Suprapubic skin (tissue), 4 donors: ENCODE data around the gene HPCAL1. TPM values are rescaled to one million over a fixed set of nuclear protein-coding genes. Genes with fewer than 3 reads are reported as not detected.

Source experiments
- DNase-seq, 2 donors: peaks; one replicate each; pipeline ENCODE4 v3.0.0-alpha.2; 2019; ENCODE audit warnings: low spot score in 2 of 2
- H3K27ac ChIP-seq: fragments of 200-600 bp; sonication (generic); one replicate; pipeline ENCODE4 v1.5.1; 2019
- H3K27me3 ChIP-seq: fragments of 200-600 bp; sonication (generic); one replicate; pipeline ENCODE4 v1.5.1; 2019
- H3K36me3 ChIP-seq: fragments of 200-600 bp; sonication (generic); one replicate; pipeline ENCODE4 v1.5.1; 2019
- H3K4me1 ChIP-seq: fragments of 200-600 bp; sonication (generic); one replicate; pipeline ENCODE4 v1.5.1; 2019
- H3K4me3 ChIP-seq: fragments of 200-600 bp; sonication (generic); one replicate; pipeline ENCODE4 v1.5.1; 2019; ENCODE audit warnings: mild to moderate bottlenecking
- H3K9me3 ChIP-seq: fragments of 200-600 bp; sonication (generic); one replicate; pipeline ENCODE4 v1.5.1; 2019
- EP300 ChIP-seq: sonication (generic); formaldehyde crosslinking; IDR thresholded peaks from one replicate; pipeline ENCODE4 v1.6.1; 2017; ENCODE audit warnings: antibody characterized with exemption
- POLR2A ChIP-seq, 2 donors: fragments of 450-650 bp; IDR thresholded peaks; one replicate each; pipeline ENCODE4 v1.6.1; 2017; ENCODE audit warnings: antibody characterized with exemption in 2 of 2, mild to moderate bottlenecking in 2 of 2, moderate library complexity in 2 of 2
- POLR2AphosphoS5 ChIP-seq, 3 donors: sonication (generic); formaldehyde crosslinking; IDR thresholded peaks; one replicate each; pipeline ENCODE4 v1.6.1; 2017; ENCODE audit warnings: antibody characterized with exemption in 3 of 3
- WGBS: methylation state at CpG from one replicate; pipeline ENCODE4 v1.1.5; 2018; 5-methylcytosine and 5-hydroxymethylcytosine counted together
- total RNA-seq, 4 donors: library from RNA; depleted of rRNA; stranded (reverse); fragments of >200 nt; gene quantifications; one replicate each; pipeline ENCODE4 v1.1.0, GENCODE V29; 2016
- TF ChIP-seq, protein P1 (sequence below), 2 donors: fragments of 200-600 bp in 1 of 2; fragments of 450-650 bp in 1 of 2; sonication (generic) in 1 of 2; IDR thresholded peaks; one replicate each; pipeline ENCODE4 v1.5.1; 2016 to 2019; ENCODE audit warnings: antibody characterized with exemption in 2 of 2, mild to moderate bottlenecking in 1 of 2, moderate library complexity in 1 of 2

Gene HPCAL1
- total RNA-seq, 4 donors from 2014 or later = 27.7 to 40.7 (median 35.3) TPM

- H3K4me1 ChIP-seq = peaks cover 19% of the 10 kb centered on the region
- no peaks in the 10 kb centered on the region for H3K9me3 ChIP-seq
- no peaks in the 10 kb centered on the region for H3K27me3 ChIP-seq
- H3K27ac ChIP-seq = no peak overlapping the region
- TF ChIP-seq, protein P1, sequence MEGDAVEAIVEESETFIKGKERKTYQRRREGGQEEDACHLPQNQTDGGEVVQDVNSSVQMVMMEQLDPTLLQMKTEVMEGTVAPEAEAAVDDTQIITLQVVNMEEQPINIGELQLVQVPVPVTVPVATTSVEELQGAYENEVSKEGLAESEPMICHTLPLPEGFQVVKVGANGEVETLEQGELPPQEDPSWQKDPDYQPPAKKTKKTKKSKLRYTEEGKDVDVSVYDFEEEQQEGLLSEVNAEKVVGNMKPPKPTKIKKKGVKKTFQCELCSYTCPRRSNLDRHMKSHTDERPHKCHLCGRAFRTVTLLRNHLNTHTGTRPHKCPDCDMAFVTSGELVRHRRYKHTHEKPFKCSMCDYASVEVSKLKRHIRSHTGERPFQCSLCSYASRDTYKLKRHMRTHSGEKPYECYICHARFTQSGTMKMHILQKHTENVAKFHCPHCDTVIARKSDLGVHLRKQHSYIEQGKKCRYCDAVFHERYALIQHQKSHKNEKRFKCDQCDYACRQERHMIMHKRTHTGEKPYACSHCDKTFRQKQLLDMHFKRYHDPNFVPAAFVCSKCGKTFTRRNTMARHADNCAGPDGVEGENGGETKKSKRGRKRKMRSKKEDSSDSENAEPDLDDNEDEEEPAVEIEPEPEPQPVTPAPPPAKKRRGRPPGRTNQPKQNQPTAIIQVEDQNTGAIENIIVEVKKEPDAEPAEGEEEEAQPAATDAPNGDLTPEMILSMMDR (IDR thresholded peaks at IDR 0.05) = no peak
- TF ChIP-seq POLR2AphosphoS5 (IDR thresholded peaks at IDR 0.05) (no peak), EP300 (no peak)
- 74% methylated on average over 16 of the region's 16 CpGs for whole genome bisulfite sequencing
- H3K36me3 ChIP-seq = no peaks in the 10 kb centered on the region
- DNase-seq = no peak
- no peak overlapping the region for H3K4me3 ChIP-seq
These were observed 44.3 kb downstream of the HPCAL1 start for GRCh38 chr2:10346929-10347561.

DNA sequence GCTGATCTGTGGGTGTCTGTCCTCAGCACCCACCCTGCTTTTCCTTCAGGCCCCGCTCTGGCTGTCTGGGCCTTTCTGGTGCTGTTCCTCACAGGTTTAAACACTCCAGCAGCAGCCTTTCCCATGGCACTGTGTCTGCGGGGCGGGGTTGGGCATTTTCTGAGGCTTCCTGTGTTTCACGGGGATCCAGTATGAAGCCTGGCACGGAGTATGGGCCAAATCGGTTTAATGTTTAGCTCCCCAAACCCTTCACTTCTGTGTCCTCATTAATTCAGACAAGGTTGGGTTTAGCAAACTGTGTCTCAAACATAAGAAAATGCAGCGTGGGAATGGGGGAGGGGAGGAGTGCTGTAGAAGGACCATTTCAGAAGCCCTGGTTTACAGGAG lies 44.9 kb downstream of the HPCAL1 start:
- TF ChIP-seq POLR2AphosphoS5 (IDR thresholded peaks at IDR 0.05) (no peak), POLR2A (IDR thresholded peaks at IDR 0.05) (no peak), EP300 (no peak)
- TF ChIP-seq, protein P1 (IDR thresholded peaks at IDR 0.05) = no peak
- Histone ChIP-seq H3K9me3 (no peaks in the 10 kb centered on the region), H3K27ac (no peak overlapping the region), H3K4me1 (peaks cover 19% of the 10 kb centered on the region), H3K4me3 (no peak overlapping the region), H3K36me3 (no peaks in the 10 kb centered on the region), H3K27me3 (no peaks in the 10 kb centered on the region)
- DNase-seq = no peak
- 78% methylated on average over 7 of the region's 7 CpGs for WGBS

GRCh38 chr2:10348891-10349290 lies 46.2 kb downstream of the HPCAL1 start:
- H3K4me1 ChIP-seq = peaks cover 13% of the 10 kb centered on the region
- 75% methylated on average over 7 of the region's 7 CpGs for WGBS
- H3K36me3 ChIP-seq = no peaks in the 10 kb centered on the region
- H3K27me3 ChIP-seq = no peaks in the 10 kb centered on the region
- H3K27ac ChIP-seq = no peak overlapping the region
- no peaks in the 10 kb centered on the region for H3K9me3 ChIP-seq
- no peak overlapping the region for H3K4me3 ChIP-seq
- DNase-seq = no peak
- TF ChIP-seq POLR2AphosphoS5 (IDR thresholded peaks at IDR 0.05) = no peak
- no peak for TF ChIP-seq POLR2A (IDR thresholded peaks at IDR 0.05)
- TF ChIP-seq, protein P1 (IDR thresholded peaks at IDR 0.05) = no peak
- TF ChIP-seq EP300 = no peak

GRCh38 chr2:10350761-10351160 lies 48.1 kb downstream of the HPCAL1 start:
- Histone ChIP-seq H3K27ac (no peak overlapping the region), H3K27me3 (no peaks in the 10 kb centered on the region), H3K36me3 (no peaks in the 10 kb centered on the region), H3K9me3 (no peaks in the 10 kb centered on the region), H3K4me3 (no peak overlapping the region), H3K4me1 (peaks cover 8% of the 10 kb centered on the region)
- TF ChIP-seq POLR2AphosphoS5 (IDR thresholded peaks at IDR 0.05) = no peak
- TF ChIP-seq, protein P1 (IDR thresholded peaks at IDR 0.05) = no peak
- TF ChIP-seq EP300 = no peak
- TF ChIP-seq POLR2A (IDR thresholded peaks at IDR 0.05) = no peak
- WGBS = 85% methylated on average over 5 of the region's 5 CpGs
- no peak for DNase-seq

DNA sequence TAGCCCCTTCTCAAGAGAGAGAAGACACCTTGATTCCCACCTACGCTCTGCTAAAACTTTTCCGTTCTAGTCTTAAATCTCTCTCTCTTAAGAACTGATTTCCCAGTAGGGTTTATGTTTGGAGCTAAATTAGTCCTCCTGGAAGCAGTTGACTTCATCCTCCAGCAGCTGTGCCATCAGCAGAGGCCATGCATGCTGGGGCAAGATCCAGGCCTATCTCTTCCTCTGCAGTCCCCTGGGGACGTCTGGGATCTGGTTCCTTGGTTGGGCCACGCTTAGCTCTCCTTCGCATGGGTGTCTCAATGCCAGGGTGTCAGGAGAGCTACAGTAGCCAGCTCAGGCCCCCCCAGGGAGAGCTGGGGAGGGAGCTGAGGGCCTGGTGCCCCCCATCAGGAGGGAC lies 49.7 kb downstream of the HPCAL1 start:
- Histone ChIP-seq H3K4me1 (peaks cover under 1% of the 10 kb centered on the region), H3K4me3 (no peak overlapping the region), H3K36me3 (no peaks in the 10 kb centered on the region), H3K27ac (no peak overlapping the region), H3K27me3 (no peaks in the 10 kb centered on the region), H3K9me3 (no peaks in the 10 kb centered on the region)
- WGBS = 65% methylated on average over 5 of the region's 5 CpGs
- no peak for DNase-seq
- TF ChIP-seq EP300 = no peak
- no peak for TF ChIP-seq POLR2AphosphoS5 (IDR thresholded peaks at IDR 0.05)
- no peak for TF ChIP-seq POLR2A (IDR thresholded peaks at IDR 0.05)
- TF ChIP-seq, protein P1 (IDR thresholded peaks at IDR 0.05) = no peak
